CD4-positive, alpha-beta T cell treated with Interleukin-1 beta for 1 hour (primary cell): ENCODE results near the gene MRPL51.
"Not testable (repeated sequence)": the region's sequence is repeated elsewhere in the genome, so short reads cannot be mapped to it uniquely, and the experiment has no call there.

Experiments used
- DNase-seq, 2 donors: peaks; one replicate each; pipeline ENCODE4 v3.0.0-alpha.2; 2020 to 2022

Gene MRPL51

GRCh38 chr12:6477601-6478377, 15.3 kb downstream of the MRPL51 start:
- not testable (repeated sequence) for DNase-seq

GRCh38 chr12:6476489-6476888, 16.6 kb downstream of the MRPL51 start:
- DNase-seq, result no peak

GRCh38 chr12:6475233-6475975, 17.7 kb downstream of the MRPL51 start:
- DNase-seq, result not testable (repeated sequence)

GRCh38 chr12:6472491-6472890, 20.6 kb downstream of the MRPL51 start:
- no peak for DNase-seq

- DNase-seq, result no peak
These were observed 21.1 kb downstream of the MRPL51 start for GRCh38 chr12:6471989-6472360.

- peak; percentile 95 to 96 for DNase-seq
These were observed 22.5 kb downstream of the MRPL51 start, which contains the start of gene VAMP1 for GRCh38 chr12:6470375-6471163. Gene VAMP1 (minus strand): TSS chr12:6470677. CDS start chr12:6470531, 146 bp downstream.

GRCh38 chr12:6469609-6470374, 23.3 kb downstream of the MRPL51 start:
- DNase-seq, result no peak

- DNase-seq, result no peak
These were observed 24.0 kb downstream of the MRPL51 start for GRCh38 chr12:6469092-6469491.

GRCh38 chr12:6468283-6468575, 24.8 kb downstream of the MRPL51 start:
- DNase-seq, result no peak

GRCh38 chr12:6467571-6468282, 25.3 kb downstream of the MRPL51 start:
- not testable (repeated sequence) for DNase-seq

- not testable (repeated sequence) for DNase-seq
These were observed 26.3 kb downstream of the MRPL51 start for GRCh38 chr12:6466751-6467150.

GRCh38 chr12:6466184-6466573, 26.9 kb downstream of the MRPL51 start:
- DNase-seq, result no peak

- DNase-seq, result peak; percentile 41 to 69
These were observed 27.4 kb downstream of the MRPL51 start for GRCh38 chr12:6465467-6466183.

- no peak for DNase-seq
These were observed 28.5 kb downstream of the MRPL51 start for GRCh38 chr12:6464531-6464930.

GRCh38 chr12:6463858-6464257, 29.2 kb downstream of the MRPL51 start:
- no peak for DNase-seq

- DNase-seq, result no peak
These were observed 29.8 kb downstream of the MRPL51 start for GRCh38 chr12:6463216-6463615.

- DNase-seq, result no peak
These were observed 30.6 kb downstream of the MRPL51 start for GRCh38 chr12:6462234-6462995.

- DNase-seq, result peak; percentile 85 to 90
These were observed 31.4 kb downstream of the MRPL51 start for GRCh38 chr12:6461401-6462233.

GRCh38 chr12:6460751-6461371, 32.2 kb downstream of the MRPL51 start:
- peak in 1 of 2 donors; percentile 64 for DNase-seq
